ENCODE results near the gene FAM118B. TPM values are rescaled to one million over a fixed set of nuclear protein-coding genes. Genes with fewer than 3 reads are reported as not detected.

FAM118B gene
- polyA plus RNA-seq, 1 of the 3 experiments (the other 2 are of a cell fraction) = 19.5 TPM

GRCh38 chr11:126175393-126175792, 36.2 kb upstream of the FAM118B start:
- POLR2A ChIA-PET = no interaction called here
- no peak overlapping the region for H2AFZ ChIP-seq (ENCODE audit: low read depth)
- 79% methylated on average over 13 of the region's 15 CpGs for WGBS (ENCODE audit: low lambda C conversion rate)
- no peaks in the 10 kb centered on the region for H3K79me2 ChIP-seq (ENCODE audit: insufficient read depth)
- H3K27me3 ChIP-seq (ENCODE audit: insufficient read depth) = no peaks in the 10 kb centered on the region
- no peak overlapping the region for H3K4me3 ChIP-seq (ENCODE audit: low read depth in 2 of 2, low read length in 1 of 2)
- TF ChIP-seq USF2 (IDR thresholded peaks at IDR 0.05; ENCODE audit: borderline replicate concordance, low read depth, low read length) = no peak
- TF ChIP-seq IRF3 (IDR thresholded peaks at IDR 0.05; ENCODE audit: low read depth, low read length) = no peak
- no peak for TF ChIP-seq GABPA (IDR thresholded peaks at IDR 0.05; ENCODE audit: low read depth)
- TF ChIP-seq TEAD4 (IDR thresholded peaks at IDR 0.05; ENCODE audit: borderline replicate concordance, insufficient read depth) = no peak
- TF ChIP-seq MAX (IDR thresholded peaks at IDR 0.05; ENCODE audit: low read depth) = no peak
- TF ChIP-seq RFX5 (IDR thresholded peaks at IDR 0.05; ENCODE audit: low read length) = no peak
- no peak for TF ChIP-seq CTCF (IDR thresholded peaks at IDR 0.05)
- no peak for TF ChIP-seq ZBTB33 (IDR thresholded peaks at IDR 0.05; ENCODE audit: borderline replicate concordance, low read depth)
- no peak for TF ChIP-seq SMC3 (IDR thresholded peaks at IDR 0.05; ENCODE audit: low read depth, low read length)
- no peak for TF ChIP-seq FOXJ3 (CRISPR knock-in tag; IDR thresholded peaks at IDR 0.05)
- TF ChIP-seq RCOR1 (IDR thresholded peaks at IDR 0.05; ENCODE audit: low read length) = no peak
- no peak for TF ChIP-seq REST (IDR thresholded peaks at IDR 0.05; ENCODE audit: low read depth, low read length)
- no peak for TF ChIP-seq USF1 (IDR thresholded peaks at IDR 0.05; ENCODE audit: borderline replicate concordance, low read depth)
- TF ChIP-seq NFIC (IDR thresholded peaks at IDR 0.05; ENCODE audit: borderline replicate concordance) = no peak
- no peak for TF ChIP-seq TCF12 (IDR thresholded peaks at IDR 0.05)
- no peaks in the 10 kb centered on the region for H3K9me3 ChIP-seq
- CTCF ChIA-PET = interaction anchor here (0.9 to 1.8 kb wide), 5 partner anchors 13 to 252 kb away, joined by 3 to 5 read pairs (median 3); no protein-coding TSS in a partner anchor
- no peak overlapping the region for H3K9ac ChIP-seq
- no peaks in the 10 kb centered on the region for H4K20me1 ChIP-seq (ENCODE audit: insufficient read depth)
- H3F3A ChIP-seq (replicated peaks; ENCODE audit: insufficient read depth) = no peaks in the 10 kb centered on the region
- DNase-seq = no peak
- H3K4me1 ChIP-seq (ENCODE audit: control insufficient read depth in 1 of 2, insufficient read depth in 2 of 2, low read depth in 1 of 2, low read length in 1 of 2) = peaks cover 0 to 7% of the 10 kb centered on the region in 2 experiments; a peak in 1 of 4 replicates
- H3K9me2 ChIP-seq = no peaks in the 10 kb centered on the region
- no peaks in the 10 kb centered on the region for H3K36me3 ChIP-seq (replicated peaks in 1 of 2; ENCODE audit: control insufficient read depth in 1 of 2, insufficient read depth in 2 of 2, low read length in 1 of 2)
- no peak overlapping the region for H3K27ac ChIP-seq (ENCODE audit: low read depth in 2 of 2, low read length in 1 of 2)
- H3K4me2 ChIP-seq = no peak overlapping the region
